Trophoblast cell (in vitro differentiated cells and primary cell): ENCODE measurements around the gene CDHR1.

Experiments used
- DNase-seq, 2 donors: peaks; one replicate each; pipeline ENCODE4 v3.0.0-alpha.2; 2016
- H2AFZ ChIP-seq: 2 replicates; pipeline ENCODE4 v1.6.1; 2013; ENCODE audit warnings: low read length, moderate library complexity, mild to moderate bottlenecking; ENCODE audit not compliant: insufficient read depth, poor library complexity
- H2AK5ac ChIP-seq: 2 replicates; pipeline ENCODE4 v1.6.1; 2013; ENCODE audit warnings: mild to moderate bottlenecking, low read length
- H2BK120ac ChIP-seq: 2 replicates; pipeline ENCODE4 v1.6.1; 2013; ENCODE audit warnings: low read length, mild to moderate bottlenecking, moderate library complexity; ENCODE audit not compliant: insufficient read depth, poor library complexity
- H2BK12ac ChIP-seq: 2 replicates; pipeline ENCODE4 v1.6.1; 2013; ENCODE audit warnings: mild to moderate bottlenecking, low read length, moderate library complexity
- H2BK5ac ChIP-seq: 2 replicates; pipeline ENCODE4 v1.6.1; 2013; ENCODE audit warnings: low read length, low read depth, moderate library complexity, mild to moderate bottlenecking; ENCODE audit not compliant: poor library complexity
- H3K14ac ChIP-seq: 2 replicates; pipeline ENCODE4 v1.6.1; 2013; ENCODE audit warnings: mild to moderate bottlenecking, low read length
- H3K18ac ChIP-seq: 2 replicates; pipeline ENCODE4 v1.6.1; 2013; ENCODE audit warnings: mild to moderate bottlenecking, low read length
- H3K23ac ChIP-seq: 2 replicates; pipeline ENCODE4 v1.6.1; 2013; ENCODE audit warnings: low read length
- H3K27ac ChIP-seq: 2 replicates; pipeline ENCODE4 v1.5.1; 2013; ENCODE audit warnings: low read depth, mild to moderate bottlenecking, inconsistent platforms, low read length, moderate library complexity
- H3K27me3 ChIP-seq: 2 replicates; pipeline ENCODE4 v1.6.1; 2013; ENCODE audit warnings: inconsistent platforms, mild to moderate bottlenecking, low read length, moderate library complexity; ENCODE audit not compliant: insufficient read depth
- H3K36me3 ChIP-seq, 2 experiments: 1 replicate in 1 of 2; 2 replicates in 1 of 2; pipeline ENCODE4 v1.6.1; 2013; ENCODE audit warnings: low read length in 2 of 2, mild to moderate bottlenecking in 2 of 2, moderate library complexity in 1 of 2; ENCODE audit not compliant: insufficient read depth in 2 of 2, control insufficient read depth in 1 of 2
- H3K4ac ChIP-seq: 2 replicates; pipeline ENCODE4 v1.6.1; 2013; ENCODE audit warnings: low read depth, mild to moderate bottlenecking, low read length, moderate library complexity
- H3K4me1 ChIP-seq, 2 experiments: 1 replicate in 1 of 2; 2 replicates in 1 of 2; pipeline ENCODE4 v1.6.1; 2013; ENCODE audit warnings: low read length in 2 of 2, mild to moderate bottlenecking in 2 of 2, moderate library complexity in 1 of 2; ENCODE audit not compliant: insufficient read depth in 2 of 2, control insufficient read depth in 1 of 2
- H3K4me2 ChIP-seq: 2 replicates; pipeline ENCODE4 v1.6.1; 2013; ENCODE audit warnings: inconsistent platforms, mild to moderate bottlenecking, low read length, moderate library complexity
- H3K4me3 ChIP-seq: 2 replicates; pipeline ENCODE4 v1.5.1; 2013; ENCODE audit warnings: mild to moderate bottlenecking, low read depth, low read length, inconsistent platforms
- H3K79me1 ChIP-seq: one replicate; pipeline ENCODE4 v1.6.1; 2013; ENCODE audit warnings: low read length
- H3K79me2 ChIP-seq: 2 replicates; pipeline ENCODE4 v1.6.1; 2013; ENCODE audit warnings: low read length, mild to moderate bottlenecking; ENCODE audit not compliant: control insufficient read depth, insufficient read depth, poor library complexity
- H3K9ac ChIP-seq: 2 replicates; pipeline ENCODE4 v1.6.1; 2013; ENCODE audit warnings: mild to moderate bottlenecking, low read length
- H3K9me3 ChIP-seq: 2 replicates; pipeline ENCODE4 v1.6.1; 2013; ENCODE audit warnings: low read depth, mild to moderate bottlenecking, control low read depth, inconsistent platforms, low read length; ENCODE audit not compliant: insufficient read depth
- H4K12ac ChIP-seq: 2 replicates; pipeline ENCODE4 v1.6.1; 2013; ENCODE audit warnings: low read depth, mild to moderate bottlenecking, low read length, moderate library complexity
- H4K8ac ChIP-seq: 2 replicates; pipeline ENCODE4 v1.6.1; 2013; ENCODE audit warnings: low read depth, mild to moderate bottlenecking, low read length, moderate library complexity
- H4K91ac ChIP-seq: one replicate; pipeline ENCODE4 v1.6.1; 2013; ENCODE audit warnings: low read depth, mild to moderate bottlenecking, low read length, moderate library complexity
- WGBS: extraction: QIAGEN DNeasy Blood & Tissue Kit; methylation state at CpG from one replicate; pipeline ENCODE4 v1.1.7; 2013; ENCODE audit warnings: missing lambda C conversion rate; ENCODE audit not compliant: insufficient read length, insufficient coverage; ENCODE audit errors: extremely low coverage; 5-methylcytosine and 5-hydroxymethylcytosine counted together

CDHR1 gene

GRCh38 chr10:84267503-84268126, 73.3 kb downstream of the CDHR1 start:
- Histone ChIP-seq H3K36me3 (no peaks in the 10 kb centered on the region), H4K12ac (no peak overlapping the region)
- no CpG with 5 or more reads among the region's 7 CpGs for WGBS

GRCh38 chr10:84269162-84269561, 74.8 kb downstream of the CDHR1 start:
- no peak overlapping the region for H3K4ac ChIP-seq
- DNase-seq: no peak
- H3K79me2 ChIP-seq: no peaks in the 10 kb centered on the region
- H3K18ac ChIP-seq: no peak overlapping the region
- no CpG with 5 or more reads among the region's 1 CpG for WGBS
- H3K36me3 ChIP-seq: no peaks in the 10 kb centered on the region
- H3K4me1 ChIP-seq: no peaks in the 10 kb centered on the region
- H4K12ac ChIP-seq: no peak overlapping the region
- no peak overlapping the region for H3K4me3 ChIP-seq
- H4K8ac ChIP-seq: no peak overlapping the region
- H3K23ac ChIP-seq: no peak overlapping the region
- no peak overlapping the region for H2BK5ac ChIP-seq
- H3K14ac ChIP-seq: no peak overlapping the region
- no peaks in the 10 kb centered on the region for H3K27me3 ChIP-seq
- H3K4me2 ChIP-seq: no peak overlapping the region
- no peak overlapping the region for H2AK5ac ChIP-seq
- no peak overlapping the region for H3K9ac ChIP-seq
- H3K79me1 ChIP-seq: no peaks in the 10 kb centered on the region
- H3K9me3 ChIP-seq: no peaks in the 10 kb centered on the region
- no peak overlapping the region for H2AFZ ChIP-seq
- H2BK120ac ChIP-seq: no peak overlapping the region
- H3K27ac ChIP-seq: no peak overlapping the region
- H2BK12ac ChIP-seq: no peak overlapping the region
- H4K91ac ChIP-seq: no peak overlapping the region

More at GRCh38 chr10:84267503-84268126, 73.3 kb downstream of the CDHR1 start:
- no peaks in the 10 kb centered on the region for H3K4me1 ChIP-seq
- no peaks in the 10 kb centered on the region for H3K79me1 ChIP-seq
- no peak overlapping the region for H4K8ac ChIP-seq
- no peak overlapping the region for H3K9ac ChIP-seq
- H2BK12ac ChIP-seq: no peak overlapping the region
- H2BK5ac ChIP-seq: no peak overlapping the region
- H3K27ac ChIP-seq: no peak overlapping the region
- H3K27me3 ChIP-seq: no peaks in the 10 kb centered on the region
- no peak overlapping the region for H3K14ac ChIP-seq
- no peak overlapping the region for H2BK120ac ChIP-seq
- H3K9me3 ChIP-seq: no peaks in the 10 kb centered on the region
- H2AK5ac ChIP-seq: no peak overlapping the region
- no peak overlapping the region for H3K4ac ChIP-seq
- no peaks in the 10 kb centered on the region for H3K79me2 ChIP-seq
- no peak overlapping the region for H3K4me2 ChIP-seq
- H3K18ac ChIP-seq: no peak overlapping the region
- H3K4me3 ChIP-seq: no peak overlapping the region
- H3K23ac ChIP-seq: no peak overlapping the region
- peak; percentile 34 to 56 for DNase-seq
- H2AFZ ChIP-seq: no peak overlapping the region
- H4K91ac ChIP-seq: no peak overlapping the region
